OCI-LY7 (cell line): ENCODE results near the gene LDAH. TPM values are rescaled to one million over a fixed set of nuclear protein-coding genes. Genes with fewer than 3 reads are reported as not detected.

Source experiments
- BruUV-seq: library from RNA; stranded (reverse); fragments of 400-500 nt; replicated peaks from 2 replicates; lab custom pipeline; 2021; lab: Mats Ljungman, UMichigan
- CTCF ChIA-PET: fragments of 300-600 bp; sonication (Branson Sonifier 250); formaldehyde crosslinking; loops from one replicate; lab custom pipeline; 2022; ENCODE audit warnings: antibody characterized with exemption; ENCODE audit not compliant: unreplicated experiment; lab: Charles Lee
- POLR2A ChIA-PET: fragments of 300-600 bp; sonication (Branson Sonifier 250); formaldehyde crosslinking; loops from one replicate; lab custom pipeline; 2022; ENCODE audit warnings: antibody characterized with exemption; lab: Charles Lee
- DNase-seq: peaks from one replicate; pipeline ENCODE4 v3.0.0-alpha.2; 2015; ENCODE audit warnings: low spot score
- H2AFZ ChIP-seq: fragments of 200-600 bp; sonication (generic), shearing (Covaris generic); 2 replicates; pipeline ENCODE4 v1.6.1; 2014; ENCODE audit warnings: mild to moderate bottlenecking, antibody characterized with exemption, low read length, moderate library complexity
- H3K27ac ChIP-seq: fragments of 200-600 bp; sonication (generic); 2 replicates; pipeline ENCODE4 v1.5.1; 2014; ENCODE audit warnings: mixed run types, low read depth, mild to moderate bottlenecking, moderate library complexity, low read length, inconsistent platforms; ENCODE audit not compliant: poor library complexity, severe bottlenecking
- H3K36me3 ChIP-seq: fragments of 200-600 bp; sonication (generic); 2 replicates; pipeline ENCODE4 v1.6.1; 2014; ENCODE audit warnings: mild to moderate bottlenecking, antibody characterized with exemption, low read length, moderate library complexity, mixed read lengths; ENCODE audit not compliant: insufficient read depth
- H3K4me1 ChIP-seq: fragments of 200-600 bp; sonication (generic); 2 replicates; pipeline ENCODE4 v1.5.1; 2014; ENCODE audit warnings: mild to moderate bottlenecking, low read length; ENCODE audit not compliant: insufficient read depth, poor library complexity, severe bottlenecking
- H3K4me2 ChIP-seq: fragments of 200-600 bp; sonication (generic); 2 replicates; pipeline ENCODE4 v1.6.1; 2014; ENCODE audit warnings: mild to moderate bottlenecking, low read length
- H3K4me3 ChIP-seq: fragments of 200-600 bp; sonication (generic); 2 replicates; pipeline ENCODE4 v1.5.1; 2014; ENCODE audit warnings: mild to moderate bottlenecking, low read depth, low read length; ENCODE audit not compliant: poor library complexity, severe bottlenecking
- H3K79me2 ChIP-seq: fragments of 200-600 bp; sonication (generic); 2 replicates; pipeline ENCODE4 v1.6.1; 2016; ENCODE audit warnings: low read depth, mild to moderate bottlenecking, low read length, moderate library complexity, mixed read lengths; ENCODE audit not compliant: insufficient read depth
- H3K9me2 ChIP-seq: fragments of 200-600 bp; sonication (generic); 2 replicates; pipeline ENCODE4 v1.6.1; 2016; ENCODE audit warnings: mild to moderate bottlenecking, low read length, mixed read lengths; ENCODE audit not compliant: insufficient read depth
- H3K9me3 ChIP-seq: fragments of 200-600 bp; sonication (generic); 2 replicates; pipeline ENCODE4 v1.6.1; 2014; ENCODE audit warnings: mild to moderate bottlenecking, mixed run types, low read length, mixed read lengths
- H4K20me1 ChIP-seq: fragments of 200-600 bp; sonication (generic); 2 replicates; pipeline ENCODE4 v1.6.1; 2014; ENCODE audit warnings: mild to moderate bottlenecking, antibody characterized with exemption, low read length, moderate library complexity, mixed read lengths; ENCODE audit not compliant: insufficient read depth
- CTCF ChIP-seq: fragments of 200-600 bp; sonication (generic); conservative IDR thresholded peaks from 2 replicates; pipeline ENCODE4 v1.5.1; 2014; ENCODE audit warnings: mild to moderate bottlenecking, antibody characterized with exemption, low read length, moderate library complexity, mixed read lengths
- EZH2phosphoT487 ChIP-seq: fragments of 200-600 bp; sonication (generic); IDR thresholded peaks from 2 replicates; pipeline ENCODE4 v1.6.1; 2018; ENCODE audit warnings: low read depth, borderline replicate concordance, mild to moderate bottlenecking, mixed run types, antibody characterized with exemption, low read length, moderate library complexity, mixed read lengths
- intact Hi-C: fragments of 100-400 bp; cut with micrococcal nuclease; formaldehyde crosslinking; loops from one replicate; pipeline ENCODE4 v1.10.0; 2022; ENCODE audit not compliant: unreplicated experiment
- total RNA-seq, 2 experiments: library from RNA; depleted of rRNA in 1 of 2; stranded (reverse); fragments of >200 nt in 1 of 2; shearing (Covaris generic) in 1 of 2; gene quantifications; 2 replicates each; pipeline ENCODE4 v1.2.3, GENCODE V29; 2014 to 2022

The LDAH gene
- total RNA-seq, 2 experiments from 2014 or later, result 21.7 to 38.1 TPM

GRCh38 chr2:20646446-20646845 lies 176.5 kb downstream of the LDAH start:
- Histone ChIP-seq H3K27ac (no peak overlapping the region), H3K9me2 (no peaks in the 10 kb centered on the region), H3K36me3 (no peaks in the 10 kb centered on the region), H3K4me3 (no peak overlapping the region), H2AFZ (no peak overlapping the region), H3K4me1 (peaks cover 12% of the 10 kb centered on the region), H4K20me1 (no peaks in the 10 kb centered on the region), H3K4me2 (no peak overlapping the region), H3K9me3 (no peaks in the 10 kb centered on the region), H3K79me2 (no peaks in the 10 kb centered on the region)
- ChIA-PET CTCF (no interaction called here), POLR2A (no interaction called here)
- no TSS peak for BruUV-seq
- DNase-seq, result no peak
- no peak for TF ChIP-seq CTCF
- no peak for TF ChIP-seq EZH2phosphoT487
- intact Hi-C loops, result no loop called here

- no peak for DNase-seq
- H3K4me1 ChIP-seq, result peaks cover 8% of the 10 kb centered on the region
- no peak overlapping the region for H3K4me2 ChIP-seq
- no peaks in the 10 kb centered on the region for H3K9me3 ChIP-seq
- intact Hi-C loops, result no loop called here
- POLR2A ChIA-PET, result no interaction called here
- no peak overlapping the region for H3K4me3 ChIP-seq
- H3K79me2 ChIP-seq, result no peaks in the 10 kb centered on the region
- no peaks in the 10 kb centered on the region for H4K20me1 ChIP-seq
- no peaks in the 10 kb centered on the region for H3K9me2 ChIP-seq
- H3K36me3 ChIP-seq, result no peaks in the 10 kb centered on the region
- no peak for TF ChIP-seq CTCF
- TF ChIP-seq EZH2phosphoT487, result no peak
- CTCF ChIA-PET, result no interaction called here
- no TSS peak for BruUV-seq
- no peak overlapping the region for H3K27ac ChIP-seq
- no peak overlapping the region for H2AFZ ChIP-seq
Observed at GRCh38 chr2:20645761-20646160, 177.1 kb downstream of the LDAH start.

- Histone ChIP-seq H3K4me3 (no peak overlapping the region), H3K9me3 (no peaks in the 10 kb centered on the region), H3K79me2 (no peaks in the 10 kb centered on the region), H3K4me2 (no peak overlapping the region), H4K20me1 (no peaks in the 10 kb centered on the region), H3K36me3 (no peaks in the 10 kb centered on the region), H3K4me1 (peaks cover 8% of the 10 kb centered on the region), H2AFZ (no peak overlapping the region), H3K9me2 (no peaks in the 10 kb centered on the region), H3K27ac (no peak overlapping the region)
- TF ChIP-seq EZH2phosphoT487 (no peak), CTCF (no peak)
- intact Hi-C loops, result no loop called here
- BruUV-seq, result no TSS peak
- POLR2A ChIA-PET, result no interaction called here
- DNase-seq, result no peak
- CTCF ChIA-PET, result no interaction called here
Observed at GRCh38 chr2:20645301-20645701, 177.6 kb downstream of the LDAH start.
